ENCODE results near the gene ATP8B1. TPM values are rescaled to one million over a fixed set of nuclear protein-coding genes. Genes with fewer than 3 reads are reported as not detected.
A peak's percentile ranks its signal among the peaks of the same experiment; 100 is the strongest.

Gene ATP8B1
- total RNA-seq, 3 donors from 2014 or later: 175 to 406 (median 316) TPM

DNA sequence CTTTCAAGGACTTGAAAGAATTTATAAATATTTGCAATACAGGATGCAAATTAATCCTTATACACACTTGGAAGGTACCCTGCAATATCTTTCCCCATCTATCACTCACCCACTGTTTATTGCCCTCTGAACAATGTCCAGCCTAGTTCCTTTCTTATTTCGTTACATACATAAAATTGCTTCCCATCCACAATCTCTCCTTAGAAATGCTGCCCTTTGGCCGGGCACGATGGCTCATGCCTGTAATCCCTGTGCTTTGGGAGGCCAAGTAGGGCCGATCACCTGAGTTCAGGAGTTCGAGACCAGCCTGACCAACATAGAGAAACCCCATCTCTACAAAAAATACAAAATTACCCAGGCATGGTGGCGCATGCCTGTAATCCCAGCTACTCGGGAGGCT is 41.2 kb upstream of the ATP8B1 start:
- no peaks in the 10 kb centered on the region for H3K4me1 ChIP-seq (ENCODE audit: low read depth)
- DNase-seq (peak in 1 of 3 donors; percentile 17), ATAC-seq (peak; percentile 78)
- H3K4me3 ChIP-seq: no peak overlapping the region
- intact Hi-C loops (cut with DNase I, micrococcal nuclease): no loop called here
- TF ChIP-seq, protein P1, sequence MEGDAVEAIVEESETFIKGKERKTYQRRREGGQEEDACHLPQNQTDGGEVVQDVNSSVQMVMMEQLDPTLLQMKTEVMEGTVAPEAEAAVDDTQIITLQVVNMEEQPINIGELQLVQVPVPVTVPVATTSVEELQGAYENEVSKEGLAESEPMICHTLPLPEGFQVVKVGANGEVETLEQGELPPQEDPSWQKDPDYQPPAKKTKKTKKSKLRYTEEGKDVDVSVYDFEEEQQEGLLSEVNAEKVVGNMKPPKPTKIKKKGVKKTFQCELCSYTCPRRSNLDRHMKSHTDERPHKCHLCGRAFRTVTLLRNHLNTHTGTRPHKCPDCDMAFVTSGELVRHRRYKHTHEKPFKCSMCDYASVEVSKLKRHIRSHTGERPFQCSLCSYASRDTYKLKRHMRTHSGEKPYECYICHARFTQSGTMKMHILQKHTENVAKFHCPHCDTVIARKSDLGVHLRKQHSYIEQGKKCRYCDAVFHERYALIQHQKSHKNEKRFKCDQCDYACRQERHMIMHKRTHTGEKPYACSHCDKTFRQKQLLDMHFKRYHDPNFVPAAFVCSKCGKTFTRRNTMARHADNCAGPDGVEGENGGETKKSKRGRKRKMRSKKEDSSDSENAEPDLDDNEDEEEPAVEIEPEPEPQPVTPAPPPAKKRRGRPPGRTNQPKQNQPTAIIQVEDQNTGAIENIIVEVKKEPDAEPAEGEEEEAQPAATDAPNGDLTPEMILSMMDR (IDR thresholded peaks at IDR 0.05): no peak
- no peaks in the 10 kb centered on the region for H3K36me3 ChIP-seq (ENCODE audit: low read depth)
- H3K9me3 ChIP-seq: no peaks in the 10 kb centered on the region

DNA sequence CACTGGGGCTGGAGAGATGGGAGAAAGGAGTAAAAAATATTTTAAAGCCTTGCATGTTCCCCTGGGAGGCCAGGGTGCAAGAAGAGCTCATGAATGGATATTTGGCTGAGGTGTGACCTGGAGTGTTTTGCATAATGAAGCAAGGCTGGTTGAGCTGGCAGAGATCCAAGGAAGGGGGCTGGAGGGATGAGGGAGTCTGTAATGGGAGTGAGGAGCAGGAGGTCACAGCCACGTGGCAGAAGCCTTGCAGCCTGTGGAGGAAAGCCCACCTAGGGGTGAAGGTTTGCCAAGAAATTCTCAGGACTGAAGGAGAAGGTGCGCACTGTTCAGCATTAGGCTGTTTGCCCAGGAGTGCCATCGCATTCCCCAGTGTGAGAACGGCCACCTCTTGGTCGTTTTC is 40.3 kb upstream of the ATP8B1 start:
- intact Hi-C loops (cut with DNase I, micrococcal nuclease): no loop called here
- no peak for ATAC-seq

DNA sequence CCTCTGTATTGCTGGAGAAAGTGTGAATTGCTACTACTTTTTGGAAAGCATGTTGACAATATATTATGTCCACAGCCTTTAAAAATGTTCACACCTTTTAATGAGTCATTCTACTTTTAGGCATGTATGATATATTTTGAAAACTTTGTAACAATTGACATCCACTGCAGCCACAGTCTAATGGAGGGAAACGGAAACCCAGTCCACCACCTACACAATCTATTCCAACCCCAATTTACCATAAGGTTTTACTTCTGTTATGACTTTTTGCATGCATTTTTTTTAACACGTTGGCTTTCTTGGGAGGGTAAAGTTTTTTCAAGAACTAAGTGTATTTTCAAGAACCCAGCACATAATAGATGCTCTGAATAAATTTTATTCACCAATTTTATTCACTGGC is 38.5 kb upstream of the ATP8B1 start:
- TF ChIP-seq, protein P1 (IDR thresholded peaks at IDR 0.05): no peak
- intact Hi-C loops (cut with DNase I, micrococcal nuclease): no loop called here

More for the DNA sequence above, 40.3 kb upstream of the ATP8B1 start:
- no peaks in the 10 kb centered on the region for H3K4me1 ChIP-seq (ENCODE audit: low read depth)
- no peaks in the 10 kb centered on the region for H3K36me3 ChIP-seq (ENCODE audit: low read depth)
- TF ChIP-seq, protein P1 (IDR thresholded peaks at IDR 0.05): no peak
- no peak overlapping the region for H3K4me3 ChIP-seq
- DNase-seq: no peak
- H3K9me3 ChIP-seq: no peaks in the 10 kb centered on the region

DNA sequence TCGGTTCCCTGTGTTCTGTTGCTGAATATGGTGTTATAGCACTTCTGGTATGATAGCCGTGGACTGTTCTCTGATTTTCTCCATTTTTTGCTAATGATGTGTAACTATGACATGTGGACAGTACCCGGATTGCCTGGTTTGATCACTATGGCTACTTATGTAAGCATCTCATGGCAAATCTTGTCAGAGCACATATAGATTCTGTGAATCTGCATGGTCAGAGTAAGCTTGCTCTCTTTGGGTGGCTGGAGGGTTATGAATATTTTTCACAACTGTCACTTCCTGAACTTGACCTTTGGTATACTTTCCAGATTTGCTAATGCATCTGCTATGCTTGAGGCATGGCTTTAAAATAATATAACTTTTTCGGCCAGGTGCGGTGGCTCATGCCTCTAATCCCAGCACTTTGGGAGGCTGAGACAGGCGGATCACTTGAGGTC is 36.8 kb upstream of the ATP8B1 start:
- Histone ChIP-seq H3K4me3 (no peak overlapping the region), H3K4me1 (ENCODE audit: low read depth) (no peaks in the 10 kb centered on the region), H3K36me3 (ENCODE audit: low read depth) (no peaks in the 10 kb centered on the region), H3K9me3 (no peaks in the 10 kb centered on the region)
- TF ChIP-seq, protein P1 (IDR thresholded peaks at IDR 0.05): no peak
- ATAC-seq (no peak), DNase-seq (no peak)
- intact Hi-C loops (cut with DNase I, micrococcal nuclease): no loop called here

More for the DNA sequence above, 38.5 kb upstream of the ATP8B1 start:
- Histone ChIP-seq H3K36me3 (ENCODE audit: low read depth) (no peaks in the 10 kb centered on the region), H3K4me1 (ENCODE audit: low read depth) (no peaks in the 10 kb centered on the region), H3K9me3 (no peaks in the 10 kb centered on the region), H3K4me3 (no peak overlapping the region)
- DNase-seq: no peak
- no peak for ATAC-seq

DNA sequence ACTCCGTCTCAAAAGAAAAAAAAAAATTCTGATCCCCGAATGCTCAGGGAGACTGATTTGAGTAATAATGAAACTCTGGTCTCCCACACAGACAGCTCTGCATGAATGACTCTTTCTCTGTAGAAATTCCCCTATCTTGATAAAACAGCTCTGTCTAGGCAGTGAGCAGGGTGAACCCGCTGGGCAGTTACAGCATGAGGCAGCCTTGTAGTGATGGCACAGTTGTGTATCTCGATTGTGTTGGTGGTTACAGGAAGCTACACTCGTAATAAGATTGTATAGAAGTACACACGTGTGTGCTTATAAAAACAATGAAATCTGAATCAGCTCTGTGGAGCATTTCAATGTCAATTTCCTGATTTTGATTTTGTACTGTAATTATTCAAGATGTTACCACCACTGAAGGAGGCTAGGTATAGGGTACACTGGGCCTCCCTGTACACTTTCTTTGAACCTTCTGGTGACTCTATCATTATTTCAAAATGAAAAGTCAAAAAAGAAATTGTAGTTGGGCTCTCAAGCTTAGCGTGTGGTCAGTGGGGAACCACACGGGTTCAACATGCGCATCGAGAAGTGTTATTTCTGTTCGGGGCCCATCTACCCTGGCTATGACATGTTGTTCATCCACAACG is 34.9 kb upstream of the ATP8B1 start:
- ATAC-seq (peak; percentile 38), DNase-seq (no peak)
- TF ChIP-seq, protein P1 (IDR thresholded peaks at IDR 0.05): no peak
- no peaks in the 10 kb centered on the region for H3K9me3 ChIP-seq
- no peaks in the 10 kb centered on the region for H3K36me3 ChIP-seq (ENCODE audit: low read depth)
- intact Hi-C loops (cut with DNase I, micrococcal nuclease): no loop called here
- no peak overlapping the region for H3K4me3 ChIP-seq
- H3K4me1 ChIP-seq (ENCODE audit: low read depth): peaks cover 3% of the 10 kb centered on the region

Measured in mucosa of descending colon (tissue), 3 donors.